ENCODE data around the gene PPP2R3B.

PPP2R3B gene

DNA sequence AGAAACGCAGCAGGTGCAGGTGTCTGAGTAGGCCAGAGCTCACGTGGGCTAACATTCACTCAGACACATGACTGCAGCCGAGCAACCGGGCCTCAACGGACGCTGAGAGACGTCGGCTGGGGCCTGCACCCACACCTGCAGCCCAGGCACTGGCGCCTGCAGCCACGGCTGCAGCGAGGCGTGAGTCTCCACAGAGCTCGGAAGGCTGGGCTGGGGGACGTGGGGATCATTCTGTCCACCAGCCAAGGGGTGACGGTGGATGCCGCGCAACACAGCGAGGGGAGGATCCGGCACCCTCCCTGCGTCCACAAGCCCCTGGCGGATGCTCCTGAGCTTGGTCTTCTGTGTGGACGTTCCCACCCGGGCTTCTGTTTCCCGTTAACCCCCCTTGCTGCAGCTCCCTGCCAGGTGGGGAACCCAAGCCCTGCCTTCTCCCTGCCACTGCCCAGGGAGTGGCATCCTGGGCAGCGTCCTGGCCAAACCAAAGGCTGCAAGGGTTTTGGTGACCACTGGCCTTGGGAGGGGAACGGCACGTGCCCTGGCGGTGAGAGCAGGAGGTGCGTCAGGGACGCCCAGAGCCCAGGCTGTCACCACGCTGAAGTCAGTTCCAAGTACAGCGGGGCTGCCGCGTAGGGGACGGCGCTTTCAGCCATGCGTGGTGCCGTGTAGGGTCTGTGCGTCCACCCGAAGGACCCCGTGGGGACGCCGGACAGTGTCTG lies 16.3 kb downstream of the PPP2R3B start:
- DNase-seq, result no peak

DNA sequence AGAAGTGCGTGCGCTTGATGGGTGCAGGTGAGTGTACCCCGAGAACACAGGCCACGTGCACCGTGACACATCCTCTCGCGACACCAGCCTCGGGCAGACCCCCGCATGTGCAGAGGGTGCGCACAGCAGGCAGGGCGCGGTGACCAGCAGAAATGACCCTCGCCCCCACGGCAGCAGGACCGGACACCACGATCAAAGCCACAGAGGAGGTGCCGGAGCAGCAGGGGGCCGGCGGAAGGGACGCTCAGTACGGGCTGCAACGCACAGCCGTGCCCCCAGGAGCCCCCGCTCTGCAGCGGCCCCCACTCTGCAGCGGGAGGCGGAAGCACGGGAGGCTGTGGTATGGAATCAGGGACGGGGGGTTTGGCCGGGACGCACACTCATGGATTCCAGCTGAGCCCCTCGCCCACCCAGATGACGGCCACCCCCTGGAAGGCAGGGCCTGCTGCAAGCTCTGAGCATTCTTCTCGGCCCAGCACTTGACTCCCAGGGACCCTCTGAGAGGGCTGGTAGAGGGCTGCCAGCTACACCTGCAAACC lies 17.1 kb downstream of the PPP2R3B start:
- no peak for DNase-seq

DNA sequence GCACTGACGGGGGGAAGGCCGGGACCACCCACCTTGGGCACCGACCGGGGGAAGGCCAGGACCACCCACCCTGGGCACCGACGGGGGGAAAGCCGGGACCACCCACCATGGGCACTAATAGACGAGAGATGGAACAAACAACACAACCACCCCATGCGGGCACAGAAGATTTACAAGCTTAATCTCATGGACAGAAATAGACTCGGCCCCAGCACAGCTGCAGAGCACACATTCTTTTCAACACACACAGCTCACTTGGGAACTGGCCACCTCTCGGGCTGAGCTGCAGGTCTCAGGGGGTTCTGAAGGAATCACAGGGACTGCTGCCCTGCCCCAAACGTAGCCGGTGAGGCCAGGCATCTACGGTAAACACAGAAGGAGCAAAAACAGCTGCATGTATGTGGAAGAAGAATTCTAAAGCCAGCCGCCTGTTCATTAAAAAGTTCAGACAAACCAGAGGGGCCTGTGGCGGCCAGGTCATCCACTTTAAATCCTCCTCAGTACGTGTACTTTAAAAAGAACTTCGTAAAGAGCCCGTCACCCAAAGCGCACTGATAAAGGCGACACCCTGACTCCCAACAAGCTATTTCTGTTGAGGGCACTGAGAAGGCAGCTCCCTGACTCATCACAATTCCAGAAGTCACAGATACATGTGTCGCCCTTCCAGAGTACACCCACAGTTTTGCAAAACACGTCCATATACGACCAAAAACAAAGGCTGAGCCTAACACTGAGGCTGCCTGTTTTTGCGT lies 17.7 kb downstream of the PPP2R3B start:
- no peak for DNase-seq

DNA sequence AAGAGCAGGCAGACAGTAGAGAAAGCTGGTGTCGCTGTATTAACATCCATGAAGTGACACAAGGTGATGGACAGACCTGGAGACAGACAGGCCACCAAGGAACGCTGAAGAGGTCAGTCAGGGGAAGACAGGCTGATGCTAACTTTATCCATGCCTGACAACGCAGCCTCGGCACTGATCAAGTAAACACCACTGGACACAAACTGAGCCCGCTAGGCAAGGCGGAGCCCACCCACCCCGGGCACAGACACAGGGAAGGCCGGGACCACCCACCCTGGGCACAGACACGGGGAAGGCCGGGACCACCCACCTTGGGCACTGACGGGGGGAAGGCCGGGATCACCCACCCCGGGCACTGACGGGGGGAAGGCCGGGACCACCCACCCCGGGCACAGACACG lies 18.8 kb downstream of the PPP2R3B start:
- DNase-seq, result no peak

DNA sequence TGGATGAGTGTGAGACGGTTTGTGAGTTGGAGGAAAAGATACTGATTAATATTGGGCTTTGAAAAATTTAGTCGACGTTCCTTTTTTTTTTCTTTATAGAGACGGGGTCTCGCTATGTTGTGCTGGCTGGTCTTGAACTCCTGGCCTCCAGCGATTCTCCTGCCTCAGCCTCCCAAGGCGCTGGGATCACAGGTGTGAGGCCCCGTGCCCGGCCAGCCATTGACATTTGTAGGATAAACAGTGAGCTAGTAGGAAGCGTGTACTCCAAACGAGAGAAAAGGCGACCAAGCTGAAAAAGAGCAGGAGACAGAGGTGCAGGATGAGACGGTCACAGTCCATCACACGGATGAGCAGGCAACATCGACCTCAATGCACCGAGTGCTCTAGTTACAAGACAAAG lies 19.4 kb downstream of the PPP2R3B start:
- no peak for DNase-seq

DNA sequence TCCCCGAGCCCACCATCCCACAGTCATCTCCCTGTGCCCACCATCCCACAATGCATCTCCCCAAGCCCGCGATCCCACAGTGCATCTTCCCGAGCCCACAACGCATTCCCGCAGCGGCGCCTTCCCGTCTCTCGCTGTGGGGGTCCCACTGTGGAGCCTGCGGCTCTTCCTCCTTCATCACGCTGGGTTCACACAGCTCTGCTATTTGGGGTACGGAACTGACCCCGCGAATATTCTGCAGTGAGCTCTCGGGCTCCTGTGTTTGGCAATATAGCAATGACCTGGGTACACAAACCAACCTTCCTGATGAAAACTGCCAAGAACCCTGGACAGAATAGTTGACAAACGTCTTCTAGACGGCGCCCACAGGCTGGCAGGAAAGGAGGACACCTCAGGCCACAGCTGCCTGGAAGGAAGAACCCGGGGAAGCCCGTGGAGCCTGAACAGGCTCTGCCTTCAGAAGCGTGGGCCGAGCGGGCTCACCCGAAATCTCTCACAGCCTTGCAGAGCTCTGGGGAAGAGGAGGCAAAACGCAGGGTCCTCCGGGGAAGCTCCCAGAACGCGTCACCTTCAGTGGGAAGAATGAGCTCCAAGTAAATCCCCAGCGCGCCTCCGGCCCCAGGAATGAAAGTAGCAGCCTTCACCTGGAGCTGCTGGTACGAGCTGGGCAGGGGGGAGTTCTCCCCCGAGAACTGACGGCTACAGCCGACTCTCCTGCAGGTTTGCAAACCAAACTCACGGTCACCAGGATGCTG lies 22.9 kb downstream of the PPP2R3B start:
- DNase-seq, result no peak

DNA sequence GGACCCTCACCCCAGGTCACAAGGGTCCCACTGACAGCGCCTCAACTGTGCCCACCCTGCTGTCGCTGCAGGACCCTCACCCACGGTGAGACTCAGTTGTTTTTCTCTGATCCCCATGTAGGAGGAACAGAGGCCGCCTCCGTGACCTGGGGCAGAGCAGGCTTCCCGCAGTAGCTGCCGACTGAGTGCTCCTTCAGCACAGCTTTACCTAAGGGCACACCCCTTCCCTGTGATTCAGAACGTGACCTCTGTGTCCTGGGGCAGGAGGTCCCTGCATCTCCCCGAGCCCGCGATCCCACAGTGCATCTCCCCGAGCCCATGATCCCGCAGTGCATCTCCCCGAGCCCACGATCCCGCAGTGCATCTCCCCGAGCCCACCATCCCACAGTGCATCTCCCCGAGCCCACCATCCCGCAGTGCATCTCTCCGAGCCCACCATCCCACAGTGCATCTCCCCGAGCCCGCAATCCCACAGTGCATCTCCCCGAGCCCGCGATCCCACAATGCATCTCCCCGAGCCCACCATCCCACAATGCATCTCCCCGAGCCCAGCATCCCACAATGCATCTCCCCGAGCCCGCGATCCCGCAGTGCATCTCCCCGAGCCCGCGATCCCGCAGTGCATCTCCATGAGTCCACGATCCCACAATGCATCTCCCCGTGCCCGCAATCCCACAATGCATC lies 23.6 kb downstream of the PPP2R3B start:
- DNase-seq, result no peak

DNA sequence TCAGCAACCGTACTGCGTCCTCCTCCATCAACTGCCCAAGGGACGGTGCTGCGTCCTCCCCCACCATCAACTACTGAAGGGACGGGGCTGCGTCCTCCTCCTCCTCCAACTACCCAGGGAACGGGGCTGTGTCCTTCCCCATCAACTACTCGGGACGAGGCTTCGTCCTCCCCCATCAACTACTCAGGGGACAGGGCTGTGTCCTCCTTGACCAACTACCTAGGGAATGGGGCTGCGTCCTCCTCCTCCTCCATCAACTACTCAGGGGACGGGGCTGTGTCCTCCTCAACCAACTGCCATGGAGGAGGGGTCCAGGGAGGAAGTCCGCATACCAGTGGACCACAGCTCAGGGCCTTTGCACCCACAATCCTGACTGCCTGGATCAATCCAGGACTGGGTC lies 24.4 kb downstream of the PPP2R3B start:
- no peak for DNase-seq

DNA sequence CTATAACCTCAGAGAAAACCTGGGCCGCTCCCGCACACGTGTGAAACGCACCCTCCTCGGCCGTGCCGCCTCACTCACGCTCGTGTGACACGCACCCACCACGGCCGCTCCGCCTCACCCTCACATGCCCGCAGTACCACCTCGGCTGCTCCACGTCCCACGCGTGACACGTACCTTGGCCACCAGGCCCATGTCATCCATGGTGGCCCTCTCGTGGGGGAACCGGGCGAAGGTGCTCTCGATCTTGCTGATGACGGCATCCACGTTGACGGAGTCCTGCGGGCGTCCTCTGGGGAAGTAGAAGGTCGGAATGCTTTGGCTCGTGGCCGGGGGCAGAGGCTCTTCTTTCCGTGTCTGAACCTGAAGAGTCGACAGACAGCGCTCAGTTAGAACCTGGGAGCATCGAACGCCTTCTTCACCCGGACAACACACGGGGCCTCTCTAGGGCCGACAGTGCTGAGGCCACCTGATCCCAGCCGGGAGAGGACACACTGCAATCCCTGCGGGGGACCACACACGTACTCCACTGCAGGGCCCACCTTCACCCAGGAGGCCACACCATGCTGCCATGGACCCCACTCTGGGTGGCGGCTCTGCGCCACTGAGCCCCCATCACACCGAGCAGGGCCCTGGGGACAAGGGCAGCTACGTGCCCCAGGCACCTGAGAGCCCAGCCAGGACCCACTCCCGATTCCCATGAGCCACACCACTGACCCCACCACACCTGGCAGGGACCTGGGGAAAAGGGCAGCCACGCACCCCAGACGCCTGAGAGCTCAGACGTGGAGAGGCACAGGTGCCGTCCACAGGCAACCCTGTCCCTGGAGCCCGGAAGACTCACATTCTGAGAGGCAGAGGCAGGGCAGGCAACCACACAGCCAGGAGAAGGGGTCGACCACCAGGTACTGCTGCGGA lies 25.2 kb downstream of the PPP2R3B start:
- no peak for DNase-seq

DNA sequence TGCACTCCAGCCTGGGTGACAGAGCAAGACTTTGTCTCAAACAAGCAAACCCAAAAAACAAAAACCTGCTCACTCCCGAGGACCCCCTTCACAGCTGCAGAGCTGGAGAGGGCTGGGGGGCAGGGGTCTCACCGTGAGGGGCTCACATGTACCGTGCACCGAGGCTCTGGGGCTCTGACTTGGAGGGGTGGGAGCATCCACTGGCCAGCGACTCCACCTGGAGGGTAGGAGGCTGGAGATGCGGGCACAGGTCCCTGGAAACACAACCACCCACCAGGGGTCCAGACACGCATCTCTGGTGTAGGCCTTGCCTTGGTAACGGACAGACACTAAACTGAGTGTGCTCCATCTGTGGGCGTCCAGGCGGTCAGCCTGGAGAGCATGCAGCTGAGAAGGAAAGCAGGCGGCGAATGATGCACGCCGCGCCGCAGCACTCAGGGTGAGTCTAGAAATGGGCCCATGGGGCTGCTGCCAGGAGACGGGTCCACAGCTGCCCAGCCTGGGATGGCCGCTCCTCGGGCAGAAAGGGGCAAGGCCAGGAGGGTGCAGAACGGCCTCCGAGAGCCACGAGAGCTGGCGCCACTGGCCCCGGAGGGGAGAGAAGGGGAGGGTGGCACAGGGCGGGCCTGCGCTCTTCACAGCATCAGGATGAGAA lies 26.1 kb downstream of the PPP2R3B start:
- no peak for DNase-seq

DNA sequence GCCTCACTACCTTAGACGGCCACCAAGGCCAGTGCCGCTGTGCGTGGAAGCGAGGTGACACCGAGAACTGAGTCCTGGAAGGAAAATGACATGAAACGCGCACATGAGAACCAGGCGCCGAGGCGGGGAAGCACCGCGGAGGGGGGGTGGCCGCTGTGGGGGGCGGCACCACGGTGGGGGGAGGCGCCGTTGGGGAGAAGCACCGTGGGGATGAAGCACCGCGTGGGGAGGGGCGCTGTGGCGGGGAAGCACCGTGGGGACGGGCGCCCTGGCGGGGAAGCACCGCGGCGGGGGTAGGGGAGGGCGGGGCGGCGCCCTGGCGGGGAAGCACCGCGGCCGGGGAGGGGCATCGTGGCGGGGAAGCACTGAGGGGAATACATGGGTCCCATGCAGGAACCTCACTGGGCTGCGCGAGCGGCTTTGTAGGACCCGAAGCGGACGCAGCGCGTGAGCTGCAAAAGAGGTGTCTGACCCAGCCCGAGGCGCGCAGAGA lies 28.0 kb downstream of the PPP2R3B start:
- no peak for DNase-seq

DNA sequence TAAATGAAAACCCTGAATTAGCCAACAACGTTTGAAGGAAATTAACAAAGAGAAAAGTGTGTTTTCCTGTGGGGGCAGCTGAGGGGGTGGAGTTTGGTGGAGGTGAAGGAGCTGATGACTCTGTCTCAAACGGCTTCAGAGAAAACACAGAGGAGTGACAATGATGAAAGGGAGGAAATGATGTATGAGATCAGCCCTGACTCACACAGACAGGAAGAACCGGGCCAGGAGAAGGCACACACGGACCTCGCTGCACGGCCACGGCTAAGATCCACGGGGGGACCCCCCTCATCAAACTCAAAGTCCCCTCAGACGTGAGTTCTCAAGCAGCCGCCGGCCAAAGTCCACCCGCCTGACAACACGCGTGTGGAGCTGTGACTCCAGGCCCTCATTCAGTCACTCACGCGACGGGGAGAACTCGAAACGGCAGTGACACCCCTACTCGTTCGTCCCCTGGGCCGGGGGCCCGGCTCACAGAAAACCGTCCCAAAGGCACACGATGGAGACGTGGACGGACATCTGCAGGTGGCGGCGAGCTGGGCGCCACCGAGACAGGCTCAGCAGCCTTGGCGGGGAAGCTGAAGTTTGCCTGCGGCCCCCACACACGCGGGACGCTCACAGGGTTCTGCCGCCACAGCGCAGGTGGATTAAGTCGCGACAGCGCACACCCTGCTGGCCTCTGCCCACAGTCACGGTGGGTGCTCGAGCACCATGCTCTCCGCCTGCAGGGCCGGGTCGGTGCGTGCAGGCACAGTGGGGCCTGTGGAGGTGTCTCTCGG lies 28.8 kb downstream of the PPP2R3B start:
- no peak for DNase-seq

DNA sequence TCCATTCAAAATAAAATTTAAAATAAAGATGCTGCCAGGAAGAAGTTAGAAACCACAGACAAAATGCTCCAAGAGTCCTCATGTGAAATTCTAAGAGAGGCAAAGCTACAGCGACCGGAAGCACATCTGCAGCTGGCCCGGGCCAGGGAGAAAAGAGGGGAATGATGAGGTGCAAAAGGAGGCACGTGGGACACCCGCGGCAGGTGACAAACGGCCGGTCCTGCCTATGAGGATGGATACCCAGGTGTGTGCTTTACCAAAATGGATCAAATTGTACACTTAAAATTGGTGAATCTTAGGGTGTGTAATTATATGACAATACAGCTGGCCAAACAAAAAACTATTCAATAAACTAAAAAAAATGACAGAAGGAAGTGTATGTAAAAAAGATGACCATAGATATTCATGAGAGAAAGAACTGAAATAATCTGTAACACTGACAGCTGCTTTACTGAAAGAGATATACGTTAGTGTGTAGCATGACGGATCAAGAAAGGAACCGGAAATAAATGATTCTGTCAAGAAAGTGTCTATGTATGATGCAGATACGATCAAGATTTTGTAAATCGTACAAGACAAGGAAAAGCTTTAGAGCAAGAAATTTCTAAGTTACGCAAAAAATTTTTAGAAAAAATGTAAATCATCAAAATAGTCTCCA lies 29.5 kb downstream of the PPP2R3B start:
- no peak for DNase-seq

DNA sequence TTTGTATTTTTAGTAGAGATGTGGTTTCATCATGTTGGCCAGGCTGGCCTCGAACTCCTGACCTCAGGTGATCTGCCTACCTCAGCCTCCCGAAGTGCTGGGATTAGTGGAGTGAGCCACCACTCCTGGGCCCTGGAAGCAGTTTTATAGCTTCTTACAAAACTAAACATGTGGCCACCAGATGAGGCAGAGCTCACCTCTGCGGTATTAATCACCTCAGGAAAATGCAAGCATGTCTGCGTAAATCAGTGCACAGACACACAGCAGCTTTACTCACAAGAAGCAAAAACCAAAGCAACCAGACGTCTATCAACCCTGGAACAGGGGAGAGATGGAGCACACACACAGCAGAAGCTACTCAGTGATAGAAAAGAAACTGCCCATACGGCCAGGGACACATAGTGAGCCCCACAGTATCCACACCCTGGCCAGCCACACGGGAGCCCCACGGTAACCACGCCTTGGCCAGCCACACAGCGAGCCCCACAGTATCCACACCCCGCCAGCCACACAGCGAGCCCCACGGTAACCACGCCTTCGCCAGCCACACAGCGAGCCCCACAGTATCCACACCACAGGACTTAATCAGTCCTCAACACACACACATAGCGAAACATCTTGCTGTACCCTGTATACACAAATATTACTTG lies 30.2 kb downstream of the PPP2R3B start:
- DNase-seq, result no peak

DNA sequence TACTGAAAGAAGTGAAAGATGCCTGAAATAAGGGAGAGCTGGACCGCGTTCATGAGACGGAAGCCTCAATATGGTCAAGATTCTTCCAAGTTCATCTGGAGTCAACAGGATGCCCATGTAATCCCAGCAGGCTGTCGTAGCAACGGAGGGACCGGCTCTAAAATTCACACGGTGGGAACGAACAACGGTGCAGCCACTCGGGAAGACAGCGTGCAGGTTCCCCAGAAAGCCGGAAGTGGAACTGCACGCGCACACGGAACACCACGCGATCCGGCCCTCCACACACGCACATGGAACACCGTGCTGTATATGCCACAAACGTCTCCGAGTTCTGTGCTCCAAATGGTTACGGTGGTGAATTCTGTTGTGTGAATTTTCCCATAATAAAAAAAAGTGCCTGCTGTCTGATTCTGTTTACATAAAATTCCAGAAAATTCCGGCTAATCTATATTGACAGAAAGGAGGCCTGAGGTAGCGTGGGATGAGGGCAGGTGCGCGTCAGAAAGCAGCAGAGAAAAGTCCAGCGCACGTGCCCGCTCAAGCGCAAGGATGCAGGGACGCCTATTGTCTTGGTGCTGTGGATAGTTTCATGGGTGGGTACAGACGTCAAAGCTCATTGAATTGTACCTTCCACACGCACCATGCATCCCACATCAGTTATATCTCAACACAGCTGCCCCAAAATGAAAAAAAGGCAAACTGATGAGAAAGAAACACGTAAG lies 31.2 kb downstream of the PPP2R3B start:
- no peak for DNase-seq

DNA sequence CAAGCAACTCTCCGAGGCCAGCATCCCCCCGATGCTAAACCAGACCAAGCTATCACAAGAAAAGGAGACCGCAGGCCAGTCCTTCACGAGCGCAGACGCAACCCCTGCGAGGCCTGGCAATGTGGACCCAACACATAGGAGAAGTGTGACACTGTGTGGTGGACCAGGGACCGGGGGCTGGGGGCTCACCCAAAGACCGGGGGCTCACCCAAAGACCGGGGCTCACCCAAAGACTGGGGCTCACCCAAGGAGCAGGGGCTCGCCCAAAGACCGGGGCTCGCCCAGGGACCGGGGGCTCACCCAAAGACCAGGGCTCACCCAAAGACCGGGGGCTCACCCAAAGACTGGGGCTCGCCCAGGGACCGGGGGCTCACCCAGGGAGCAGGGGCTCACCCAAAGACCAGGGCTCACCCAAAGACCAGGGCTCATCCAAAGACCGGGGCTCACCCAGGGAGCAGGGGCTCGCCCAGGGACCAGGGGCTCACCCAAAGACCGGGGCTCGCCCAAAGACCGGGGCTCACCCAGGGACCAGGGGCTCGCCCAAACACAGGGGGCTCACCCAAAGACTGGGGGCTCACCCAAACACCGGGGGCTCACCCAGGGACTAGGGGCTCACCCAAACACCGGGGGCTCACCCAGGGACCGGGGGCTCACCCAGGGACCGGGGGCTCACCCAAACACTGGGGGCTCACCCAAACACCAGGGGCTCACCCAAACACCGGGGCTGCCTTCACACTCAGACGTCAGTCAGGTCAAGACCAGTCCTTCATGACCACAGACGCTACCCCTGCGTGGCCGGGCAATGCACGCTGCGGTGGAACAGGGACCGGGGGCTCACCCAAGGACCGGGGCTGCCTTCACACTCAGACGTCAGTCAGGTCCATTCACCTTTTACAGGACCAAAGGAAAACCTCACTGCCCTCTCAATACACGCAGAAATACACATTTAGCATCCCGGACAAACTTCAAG lies 32.9 kb downstream of the PPP2R3B start:
- DNase-seq, result no peak

Measured in NCI-H1436 (cell line).